ENCODE measurements around the gene DENND4C.
"Not testable (repeated sequence)": the region's sequence is repeated elsewhere in the genome, so short reads cannot be mapped to it uniquely, and the experiment has no call there.

DENND4C gene

DNA sequence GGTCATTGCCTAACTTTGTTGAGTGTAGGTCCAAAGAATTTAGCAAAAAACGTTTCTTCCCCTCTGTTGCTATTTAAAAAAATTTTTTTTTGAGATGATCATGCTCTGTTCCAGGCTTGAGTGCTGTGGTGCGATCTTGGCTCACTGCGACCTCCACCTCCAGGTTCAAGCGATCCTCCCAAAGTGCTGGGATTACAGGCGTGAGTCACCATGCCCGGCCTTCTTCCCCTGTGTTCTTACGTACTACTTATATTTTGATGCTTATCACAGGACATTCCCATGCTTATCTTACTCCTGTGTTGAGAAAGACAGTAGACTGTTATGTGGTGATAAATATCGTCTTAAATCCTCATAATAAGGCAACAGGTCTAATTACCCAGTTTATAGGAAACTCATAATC, 180.8 kb downstream of the DENND4C start:
- DNase-seq (ENCODE audit: low spot score), result no peak

DNA sequence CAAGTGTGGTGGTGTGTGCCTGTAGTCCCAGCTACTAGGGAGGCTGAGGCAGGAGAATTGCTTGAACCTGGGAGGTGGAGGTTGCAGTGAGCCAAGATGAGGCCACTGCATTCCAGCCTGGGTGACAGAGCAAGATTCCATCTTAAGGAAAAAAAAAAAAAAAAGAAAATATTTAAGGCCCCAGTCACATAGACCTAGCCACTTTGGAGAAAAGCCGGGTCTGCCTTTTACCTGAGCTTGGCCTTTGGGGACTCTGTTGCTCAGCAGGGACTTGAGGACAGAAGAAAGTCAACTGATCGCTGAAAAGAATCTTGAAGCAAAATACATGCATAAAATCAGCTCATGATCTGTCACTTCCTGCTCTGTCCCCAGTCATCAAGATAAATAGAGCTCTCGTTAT, 183.0 kb downstream of the DENND4C start:
- not testable (repeated sequence) for DNase-seq (ENCODE audit: low spot score)

DNA sequence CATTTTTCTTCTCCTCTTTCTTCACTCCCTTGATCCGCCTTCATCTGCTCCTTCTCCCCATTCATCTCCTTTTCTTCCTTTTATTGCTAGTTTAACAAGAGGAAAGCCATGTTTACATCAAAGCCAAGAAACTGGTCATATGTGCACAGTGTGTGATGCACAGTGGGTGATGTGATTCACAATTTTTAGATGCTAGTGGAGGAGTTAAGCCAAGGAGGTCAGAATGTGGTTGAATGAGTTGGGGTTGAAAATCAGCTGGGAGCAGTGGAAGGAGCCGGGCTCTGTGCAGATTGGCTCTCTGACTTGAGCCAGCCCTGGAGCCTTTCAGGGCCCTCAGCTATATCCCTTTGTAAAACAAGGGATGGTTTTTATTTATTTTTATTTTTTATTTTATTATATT, 185.7 kb downstream of the DENND4C start:
- DNase-seq (ENCODE audit: low spot score), result no peak

- no peak for DNase-seq (ENCODE audit: low spot score)
These were observed 190.4 kb downstream of the DENND4C start for GRCh38 chr9:19420877-19421276.

Measured in CD4-positive, alpha-beta T cell treated with Interleukin-6 at 100 ng/mL for 8 hours (primary cell).